Hematopoietic multipotent progenitor cell treated with erythropoietin and hydrocortisone succinate and interleukin-3 and kit ligand, for 15 days (in vitro differentiated cells): Measurements from ENCODE around the gene ARHGAP24.
"Not testable (repeated sequence)": the region's sequence is repeated elsewhere in the genome, so short reads cannot be mapped to it uniquely, and the experiment has no call there.

Experiments
- DNase-seq: peaks from one replicate; pipeline ENCODE4 v3.0.0-alpha.2; 2015; ENCODE audit warnings: low spot score

ARHGAP24 gene

DNA sequence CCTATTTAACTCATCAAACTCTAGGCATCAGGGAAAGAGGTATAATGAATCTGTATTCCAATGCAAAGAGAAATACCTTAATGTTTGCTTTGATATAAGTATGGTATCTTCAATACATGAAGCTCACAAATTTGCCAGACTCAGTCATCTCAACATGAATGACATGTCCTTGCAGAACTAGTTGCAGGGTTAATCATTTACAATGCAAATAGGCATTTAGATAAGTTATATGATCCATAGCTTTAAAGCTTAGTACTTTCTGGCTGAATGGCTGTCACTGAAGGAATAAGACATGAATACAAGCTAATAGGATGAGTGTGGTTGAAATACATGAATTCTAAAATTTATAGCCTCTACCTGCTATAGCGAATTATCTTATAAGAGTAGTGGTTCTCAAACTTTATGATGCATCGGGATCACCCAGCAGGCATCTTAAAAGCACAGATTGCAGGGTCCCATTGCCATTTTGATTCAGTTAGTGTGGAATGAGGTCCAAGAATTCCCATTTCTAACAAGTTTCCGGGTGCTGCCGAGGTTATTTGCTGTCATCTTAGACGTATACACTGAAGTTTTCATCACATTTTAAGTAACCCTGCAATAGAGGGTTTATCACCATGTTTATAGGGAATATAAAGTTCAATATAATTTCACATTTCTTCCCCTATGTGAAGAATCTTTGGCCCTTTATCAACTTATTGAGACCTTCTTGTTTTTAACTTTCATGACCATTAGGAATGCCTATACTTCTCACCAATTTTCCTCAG, 439.2 kb downstream of the ARHGAP24 start:
- no peak for DNase-seq

GRCh38 chr4:85915570-85915969, 440.6 kb downstream of the ARHGAP24 start:
- DNase-seq, result not testable (repeated sequence)

DNA sequence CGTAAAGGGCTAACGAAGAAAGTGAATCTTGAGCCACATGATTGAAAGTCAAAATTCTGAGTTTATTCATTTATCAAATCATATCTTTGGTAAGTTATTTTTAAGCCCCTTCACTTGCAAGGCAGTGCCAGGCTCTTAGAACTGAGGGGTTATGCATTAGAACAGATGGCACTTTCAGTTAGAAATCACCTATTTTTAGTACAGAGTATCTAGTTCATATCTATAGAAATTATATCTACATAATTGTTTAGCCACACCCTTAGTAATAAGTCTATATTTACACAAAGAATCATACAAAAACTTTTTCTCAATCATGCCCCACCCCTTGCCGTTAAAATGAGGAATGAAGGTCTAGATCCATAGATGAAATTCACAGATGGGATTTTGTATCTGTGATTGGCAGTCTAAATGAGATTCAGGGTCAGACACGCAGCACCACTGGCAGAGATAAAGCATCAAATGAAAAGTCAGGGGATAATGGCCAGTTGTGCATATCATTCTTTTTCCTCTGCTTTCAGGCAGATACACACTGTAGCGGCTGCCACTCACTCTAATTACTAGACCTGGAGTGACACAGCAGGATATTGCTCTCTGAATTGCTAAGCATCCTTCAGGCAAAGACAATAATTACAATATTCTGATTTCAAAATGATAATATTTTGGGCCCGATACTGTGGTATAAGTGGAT, 444.4 kb downstream of the ARHGAP24 start:
- DNase-seq, result no peak

DNA sequence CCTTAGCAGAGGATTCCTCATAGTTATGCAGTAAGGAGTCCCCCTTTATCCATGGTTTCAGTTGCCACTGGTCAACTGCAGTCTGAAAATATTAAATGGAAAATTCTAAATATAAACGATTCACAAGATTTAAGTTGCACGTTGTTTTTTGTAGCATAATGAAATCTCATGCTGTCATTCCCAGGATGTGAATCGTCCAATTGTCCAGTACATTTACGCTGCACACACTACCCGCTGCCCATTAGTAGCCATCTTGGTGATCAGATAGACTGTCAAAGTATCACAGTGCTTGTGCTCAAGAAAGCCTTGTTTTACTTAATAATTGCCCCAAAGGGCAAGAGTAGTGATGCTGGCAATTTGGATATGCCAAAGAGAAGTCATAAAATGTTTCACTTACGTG, 450.1 kb downstream of the ARHGAP24 start:
- DNase-seq, result no peak

- no peak for DNase-seq
Measured at GRCh38 chr4:85928775-85929591, 454.0 kb downstream of the ARHGAP24 start.

- no peak for DNase-seq
Measured at GRCh38 chr4:85929961-85930665, 455.2 kb downstream of the ARHGAP24 start.

DNA sequence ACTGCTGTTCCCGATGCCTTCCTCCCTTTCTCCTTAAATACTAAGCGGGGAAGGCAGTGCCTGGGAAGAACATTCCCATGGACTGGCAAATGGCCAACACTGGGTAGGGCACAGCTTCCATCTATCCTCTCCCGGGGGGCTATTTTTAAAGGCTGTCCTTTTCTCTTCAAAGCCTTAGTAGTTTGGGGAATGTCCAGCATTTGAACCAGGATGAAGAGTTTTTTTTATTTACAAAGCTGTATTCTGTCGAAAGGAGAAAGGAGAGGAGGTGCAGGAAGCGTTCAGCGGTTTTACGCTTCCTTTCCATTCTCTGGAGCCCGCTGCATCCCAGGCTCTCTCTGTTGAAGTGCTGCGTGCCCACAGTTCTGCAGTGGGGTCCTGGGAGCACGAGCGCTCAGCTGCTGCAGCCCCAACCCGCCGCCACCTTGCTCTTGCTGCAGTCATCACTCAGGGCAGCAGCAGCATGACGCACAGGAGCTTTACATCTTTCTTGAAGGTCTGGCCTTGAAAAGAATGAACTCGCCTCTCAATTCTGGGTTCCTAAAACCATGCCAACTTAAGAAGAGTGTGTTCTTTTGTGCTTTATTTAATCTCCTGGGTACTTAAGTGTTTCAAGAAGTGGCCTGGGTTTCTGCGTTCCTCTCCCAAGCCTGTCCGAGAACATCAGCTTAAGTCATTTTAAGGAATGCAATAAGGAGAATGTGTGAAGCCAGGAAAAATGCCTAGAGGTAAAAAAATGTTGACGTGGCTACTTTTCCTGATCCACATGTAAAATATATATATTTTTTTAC, 457.7 kb downstream of the ARHGAP24 start:
- DNase-seq, result no peak

DNA sequence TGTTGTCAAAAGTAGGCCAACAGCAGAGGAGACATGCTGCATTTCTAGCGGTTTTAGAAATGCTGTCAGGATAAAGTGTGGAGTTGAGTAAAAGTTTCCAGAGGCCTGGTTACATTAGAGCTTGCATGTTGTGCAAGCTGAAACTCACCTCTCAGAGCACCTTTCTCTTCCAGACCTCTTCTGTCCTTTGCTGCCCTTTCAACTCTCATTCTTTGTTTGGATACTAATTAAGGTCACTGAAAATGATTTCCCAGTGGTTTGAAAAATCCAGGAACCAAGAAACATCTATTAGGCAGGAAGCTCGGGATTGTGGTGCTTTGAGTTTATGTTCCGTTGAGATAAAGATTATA, 458.3 kb downstream of the ARHGAP24 start:
- DNase-seq, result no peak

DNA sequence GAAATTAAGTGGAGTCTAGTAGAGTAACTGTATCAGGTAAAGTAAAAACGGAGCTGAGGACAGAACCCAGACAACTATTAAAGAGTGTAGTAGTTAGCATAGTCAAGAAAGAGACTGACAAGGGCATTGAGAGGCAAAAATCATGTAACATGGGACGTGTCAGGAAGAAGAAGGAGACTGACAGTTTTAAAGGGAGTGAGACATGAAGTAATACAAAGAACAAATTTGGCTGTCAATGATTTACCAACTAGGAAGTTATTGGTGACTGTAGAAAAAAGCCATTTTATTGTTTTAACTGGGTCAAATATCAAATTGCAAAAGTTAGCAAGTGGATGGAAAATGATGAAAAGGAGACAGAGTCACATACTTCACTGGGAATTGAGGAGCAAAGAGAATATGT, 462.6 kb downstream of the ARHGAP24 start:
- DNase-seq, result no peak

GRCh38 chr4:85938062-85938461, 463.1 kb downstream of the ARHGAP24 start:
- no peak for DNase-seq

DNA sequence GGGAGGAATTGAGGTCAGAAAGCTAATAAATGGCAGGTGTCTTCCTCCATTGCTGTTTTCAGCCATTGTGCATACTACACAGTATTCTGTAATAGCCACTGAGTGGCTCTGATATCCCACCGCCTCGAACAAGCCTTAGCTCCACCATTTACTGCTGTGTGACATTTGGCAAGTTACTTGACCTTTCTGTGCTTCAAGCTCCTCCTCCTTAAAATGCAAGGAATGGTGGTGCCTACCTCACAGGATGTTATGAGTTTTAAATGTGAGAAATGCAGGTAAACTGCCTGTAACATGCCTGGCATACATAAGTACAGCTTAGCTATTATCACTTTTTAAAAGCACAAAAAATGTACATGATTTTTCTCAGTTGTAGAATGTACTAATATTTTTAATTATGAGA, 464.0 kb downstream of the ARHGAP24 start:
- DNase-seq, result no peak

GRCh38 chr4:85939595-85939994, 464.6 kb downstream of the ARHGAP24 start:
- DNase-seq, result no peak

DNA sequence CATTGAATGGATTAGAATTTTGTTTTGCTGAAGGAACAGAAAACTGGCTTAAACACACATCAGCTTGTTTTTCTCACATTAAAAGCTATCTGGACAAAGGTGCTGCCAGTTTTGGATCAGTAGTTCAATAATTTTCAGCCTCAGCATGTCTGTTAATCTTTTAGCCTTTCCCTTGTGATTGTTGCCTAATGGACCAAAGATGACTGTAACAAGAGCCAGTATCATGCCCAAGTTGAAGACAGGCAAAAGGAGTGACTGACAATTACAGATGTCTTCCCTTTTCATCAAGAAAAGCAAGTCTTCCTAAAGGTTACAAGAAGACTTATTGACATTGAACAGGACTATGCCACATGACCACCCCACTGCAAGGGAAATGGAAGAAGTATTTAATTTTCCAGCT, 465.2 kb downstream of the ARHGAP24 start:
- DNase-seq, result no peak

DNA sequence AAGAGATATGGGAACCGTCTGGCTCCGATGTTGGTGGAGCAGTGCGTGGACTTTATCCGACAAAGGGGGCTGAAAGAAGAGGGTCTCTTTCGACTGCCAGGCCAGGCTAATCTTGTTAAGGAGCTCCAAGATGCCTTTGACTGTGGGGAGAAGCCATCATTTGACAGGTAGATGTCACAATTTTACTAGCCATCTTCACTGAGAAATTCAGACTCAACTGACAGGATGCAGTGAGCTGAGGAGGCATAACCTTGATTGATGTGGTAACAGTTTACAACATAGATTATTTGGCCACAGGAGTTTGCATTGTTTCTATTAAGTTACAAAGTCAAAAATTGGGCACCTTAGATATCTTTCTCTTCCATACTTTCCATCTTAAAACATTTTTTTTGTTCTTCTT, 467.2 kb downstream of the ARHGAP24 start:
- DNase-seq, result no peak

- no peak for DNase-seq
Measured at GRCh38 chr4:85946821-85947220, 471.9 kb downstream of the ARHGAP24 start.

DNA sequence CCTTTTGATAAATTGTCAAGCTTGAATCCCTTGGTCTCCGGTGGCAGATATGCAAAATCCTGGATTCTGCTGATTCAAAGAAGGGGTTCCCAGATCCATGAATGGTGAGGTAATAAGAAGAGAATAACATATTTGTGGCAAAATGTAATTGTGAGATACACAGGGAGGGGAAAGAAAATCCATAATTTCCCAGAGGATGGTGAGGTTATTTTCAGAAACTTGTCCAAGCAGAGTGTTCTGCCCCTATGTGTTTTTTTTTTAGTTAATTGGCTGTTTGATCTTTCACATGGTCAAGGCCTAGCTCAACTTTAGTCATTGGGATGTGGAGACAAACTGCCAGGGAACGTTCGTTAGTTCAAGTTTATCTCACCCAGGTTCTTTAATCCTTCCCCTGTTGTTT, 476.1 kb downstream of the ARHGAP24 start:
- no peak for DNase-seq

DNA sequence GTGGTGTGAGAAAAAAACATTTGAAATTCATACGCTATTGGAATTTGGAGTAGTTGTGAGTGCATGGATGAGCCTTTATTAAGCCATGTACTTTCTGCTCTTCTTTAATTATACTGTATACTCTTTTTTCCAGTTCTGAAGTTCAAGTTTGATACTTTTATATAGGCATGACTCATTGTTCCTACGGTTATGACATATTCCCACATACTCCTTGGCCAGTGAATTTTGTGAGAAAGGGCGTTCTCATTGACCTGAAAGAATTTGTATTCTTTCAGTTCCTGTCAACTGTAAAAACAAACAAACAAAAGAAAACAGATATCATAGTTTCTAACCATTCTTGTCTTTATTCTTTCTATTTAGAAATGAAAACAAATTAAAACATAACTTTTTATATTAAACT, 477.6 kb downstream of the ARHGAP24 start:
- DNase-seq, result no peak

GRCh38 chr4:85952972-85953650, 478.2 kb downstream of the ARHGAP24 start:
- no peak for DNase-seq

GRCh38 chr4:85953651-85954018, 478.7 kb downstream of the ARHGAP24 start:
- no peak for DNase-seq

DNA sequence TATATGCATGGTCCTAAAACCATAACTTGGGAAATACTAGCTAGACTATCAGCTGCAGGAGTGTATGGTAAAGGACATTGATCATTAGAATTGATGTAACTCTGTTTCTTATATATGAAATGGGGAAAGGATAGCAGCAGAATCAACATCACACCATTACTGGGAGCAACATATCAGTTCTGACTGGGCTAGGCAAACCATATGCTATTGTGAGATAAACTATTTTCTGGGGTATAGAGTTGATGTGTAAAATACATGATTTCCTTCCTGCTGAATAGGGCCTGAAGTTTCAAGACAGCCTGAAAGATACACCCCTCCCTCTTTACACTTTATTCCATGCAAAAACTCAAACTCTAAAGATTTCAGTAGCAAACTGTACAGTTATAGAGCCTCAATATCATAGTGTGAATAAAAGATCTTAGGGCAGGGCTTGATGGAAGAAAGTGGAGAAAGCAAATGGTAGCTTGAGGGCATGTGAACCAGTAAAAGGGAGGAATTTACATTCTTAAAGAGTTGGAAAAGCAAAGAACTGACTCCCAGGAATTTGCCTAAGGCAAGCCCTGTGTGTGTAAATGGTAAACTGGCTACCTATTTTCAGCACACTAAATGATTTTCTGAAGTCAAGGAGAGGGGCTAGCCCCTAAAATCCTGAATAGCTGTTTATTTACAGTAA, 480.8 kb downstream of the ARHGAP24 start:
- DNase-seq, result no peak
